ENCODE results near the gene PPP4R2.
"Not testable (repeated sequence)": the region's sequence is repeated elsewhere in the genome, so short reads cannot be mapped to it uniquely, and the experiment has no call there.

PPP4R2 gene

GRCh38 chr3:72977060-72977808, 19.4 kb upstream of the PPP4R2 start:
- DNase-seq (ENCODE audit: low read depth), result no peak

- DNase-seq (ENCODE audit: low read depth), result no peak
Measured at GRCh38 chr3:72982609-72983366, 13.8 kb upstream of the PPP4R2 start.

DNA sequence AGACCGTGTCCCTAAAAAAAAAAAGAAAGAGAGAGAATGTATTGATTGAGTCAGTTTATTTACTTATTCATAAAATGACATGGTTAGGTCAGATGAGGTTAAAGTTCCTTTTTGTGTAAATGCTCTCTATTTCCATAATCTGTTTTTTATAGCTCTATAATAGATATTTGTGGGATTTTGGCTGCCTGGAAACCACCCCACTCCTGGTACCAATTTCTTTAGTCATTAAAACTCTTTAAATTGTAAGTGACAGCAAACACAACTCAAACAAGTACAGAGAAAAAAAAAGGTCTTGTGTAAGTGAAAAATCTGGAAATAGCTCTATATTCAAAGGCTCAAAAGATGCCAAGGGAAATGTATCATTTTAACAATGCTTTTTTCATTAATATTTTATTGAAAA, 11.0 kb upstream of the PPP4R2 start:
- DNase-seq (ENCODE audit: low read depth), result no peak

GRCh38 chr3:72990701-72991395, 5.8 kb upstream of the PPP4R2 start:
- DNase-seq (ENCODE audit: low read depth), result no peak

- no peak for DNase-seq (ENCODE audit: low read depth)
Measured at GRCh38 chr3:72991522-72991921, 5.1 kb upstream of the PPP4R2 start.

GRCh38 chr3:72993391-72993790, 3.2 kb upstream of the PPP4R2 start:
- no peak for DNase-seq (ENCODE audit: low read depth)

- no peak for DNase-seq (ENCODE audit: low read depth)
Measured at GRCh38 chr3:72995337-72995736, 1.3 kb upstream of the PPP4R2 start.

GRCh38 chr3:72996121-72996472, 514 bp upstream of the PPP4R2 start:
- DNase-seq (ENCODE audit: low read depth), result no peak

- no peak for DNase-seq (ENCODE audit: low read depth)
Measured at GRCh38 chr3:72997421-72997961, 880 bp downstream of the PPP4R2 start.

DNA sequence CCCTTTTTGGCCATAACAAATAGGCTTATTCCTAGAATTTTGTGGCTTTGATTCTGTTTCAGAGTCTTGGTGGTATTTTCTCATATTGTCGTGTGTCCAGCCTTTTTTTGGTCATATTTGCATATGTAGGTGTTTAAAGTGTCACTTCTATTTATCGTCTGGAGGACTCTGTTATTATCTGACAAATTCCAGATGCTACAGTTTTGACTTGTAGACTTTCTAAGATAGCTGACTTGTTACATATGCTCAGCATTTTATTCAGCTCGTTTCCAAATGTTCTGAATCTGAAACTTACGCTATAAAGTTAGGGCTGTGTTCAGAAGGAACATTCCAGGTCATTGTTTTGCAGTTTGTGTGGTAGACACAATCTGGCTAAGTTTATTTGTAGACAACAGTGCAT, 1.9 kb downstream of the PPP4R2 start:
- DNase-seq (ENCODE audit: low read depth), result no peak

DNA sequence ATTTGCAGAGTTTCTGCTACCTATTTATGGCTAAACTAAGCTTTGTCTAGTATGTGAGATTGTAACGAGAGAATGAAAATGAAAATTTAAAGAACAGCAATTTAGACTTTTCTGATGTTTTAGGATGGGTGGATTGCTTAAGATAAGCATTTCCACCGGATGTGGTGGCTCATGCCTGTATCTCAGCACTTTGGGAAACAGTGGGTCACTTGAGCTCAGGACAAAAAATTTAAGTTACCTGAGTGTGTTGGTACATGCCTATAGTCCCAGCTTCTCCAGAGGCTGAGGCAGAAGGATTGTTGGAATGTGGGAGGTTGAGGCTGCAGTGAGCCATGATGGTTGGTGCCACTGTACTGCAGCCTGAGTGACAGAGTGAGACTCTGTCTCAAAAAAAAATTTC, 3.3 kb downstream of the PPP4R2 start:
- DNase-seq (ENCODE audit: low read depth), result no peak

DNA sequence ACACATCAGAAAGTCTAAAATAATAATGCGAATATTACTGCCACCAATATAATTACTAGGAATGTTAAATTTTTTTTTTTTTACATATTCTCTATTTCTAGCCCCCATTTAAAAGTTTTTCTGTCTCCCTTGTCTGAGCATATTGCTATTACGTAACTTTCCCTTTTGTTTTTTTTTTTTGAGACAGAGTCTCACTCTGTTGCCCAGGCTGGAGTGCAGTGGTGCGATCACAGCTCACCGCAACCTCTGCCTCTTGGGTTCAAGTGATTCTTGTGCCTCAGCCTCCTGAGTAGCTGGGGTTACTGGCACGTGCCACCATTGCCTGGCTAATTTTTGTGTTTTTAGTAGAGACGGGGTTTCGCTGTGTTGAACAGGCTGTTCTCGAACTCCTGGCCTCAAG, 6.4 kb downstream of the PPP4R2 start:
- DNase-seq (ENCODE audit: low read depth), result not testable (repeated sequence)

DNA sequence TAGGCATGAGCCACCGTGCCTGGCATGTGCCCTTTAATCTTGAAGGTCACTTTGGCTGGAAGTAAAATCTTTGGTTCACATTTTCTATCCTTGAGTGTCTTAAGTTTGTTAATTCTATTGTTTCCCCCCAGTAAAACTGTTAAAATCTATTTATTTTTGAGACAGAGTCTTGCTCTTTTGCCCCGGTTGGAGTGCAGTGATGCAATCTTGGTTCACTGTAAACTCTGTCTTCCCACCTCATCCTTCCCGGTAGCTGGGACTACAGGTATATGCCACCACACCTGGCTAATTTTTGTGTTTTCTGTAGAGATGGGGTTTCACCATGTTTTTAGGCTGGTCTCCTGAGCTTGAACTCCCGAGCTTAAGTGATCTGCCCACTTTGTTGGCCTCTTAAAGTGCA, 7.7 kb downstream of the PPP4R2 start:
- DNase-seq (ENCODE audit: low read depth), result no peak

DNA sequence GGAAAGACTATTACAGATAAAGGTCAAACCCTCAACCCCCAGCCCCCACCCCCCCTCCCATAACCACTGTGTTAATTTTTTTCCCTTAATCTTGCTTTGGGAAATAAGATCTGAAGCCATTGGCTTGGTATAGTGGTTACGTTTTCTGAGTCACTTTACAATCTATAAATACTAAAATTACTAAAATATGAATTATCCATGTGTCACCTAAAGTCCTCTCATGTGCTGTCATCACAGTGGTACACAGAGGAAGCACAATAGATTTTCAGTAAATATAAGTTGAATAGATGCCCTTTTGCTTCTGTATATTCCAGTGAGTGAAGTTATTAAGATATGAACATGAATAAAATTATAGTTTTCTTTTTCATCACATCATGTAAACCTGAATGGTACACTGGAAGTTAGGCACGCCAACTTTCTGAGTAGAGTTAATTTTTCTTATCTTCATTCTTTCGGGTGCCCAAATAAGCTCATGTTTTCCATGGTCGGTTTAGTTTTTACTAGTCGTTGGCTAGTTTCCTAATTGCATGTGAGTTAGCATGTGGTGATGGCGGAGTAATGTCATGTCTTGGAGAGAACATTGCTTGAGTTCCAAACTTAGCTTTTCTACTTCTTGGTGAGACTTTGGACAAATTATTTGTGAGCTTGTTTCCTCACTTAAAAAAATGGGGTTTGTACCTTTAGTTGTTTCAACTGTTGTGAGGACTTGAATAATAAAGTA, 11.5 kb downstream of the PPP4R2 start:
- no peak for DNase-seq (ENCODE audit: low read depth)

DNA sequence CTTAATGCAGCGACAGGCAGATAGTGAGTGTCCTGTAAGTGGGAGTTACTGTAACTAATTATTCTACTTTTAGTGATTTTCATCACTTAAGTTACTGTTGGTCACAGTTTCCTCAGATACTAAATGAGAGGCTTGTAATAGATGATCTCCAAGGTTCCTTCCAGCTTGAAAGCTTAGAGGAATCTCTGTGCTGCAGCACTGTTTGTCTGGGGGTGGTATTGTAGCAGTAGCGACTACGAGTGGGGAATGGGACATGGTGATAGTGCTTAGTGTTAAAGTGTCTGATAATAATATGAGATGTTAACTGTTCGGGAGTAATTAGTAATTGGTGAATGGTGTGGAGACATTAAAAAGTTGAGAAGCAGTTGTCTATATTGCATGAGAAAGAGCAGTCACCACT, 12.4 kb downstream of the PPP4R2 start:
- DNase-seq (ENCODE audit: low read depth), result no peak

GRCh38 chr3:73009750-73010149, 13.1 kb downstream of the PPP4R2 start:
- no peak for DNase-seq (ENCODE audit: low read depth)

GRCh38 chr3:73010158-73010557, 13.5 kb downstream of the PPP4R2 start:
- no peak for DNase-seq (ENCODE audit: low read depth)

DNA sequence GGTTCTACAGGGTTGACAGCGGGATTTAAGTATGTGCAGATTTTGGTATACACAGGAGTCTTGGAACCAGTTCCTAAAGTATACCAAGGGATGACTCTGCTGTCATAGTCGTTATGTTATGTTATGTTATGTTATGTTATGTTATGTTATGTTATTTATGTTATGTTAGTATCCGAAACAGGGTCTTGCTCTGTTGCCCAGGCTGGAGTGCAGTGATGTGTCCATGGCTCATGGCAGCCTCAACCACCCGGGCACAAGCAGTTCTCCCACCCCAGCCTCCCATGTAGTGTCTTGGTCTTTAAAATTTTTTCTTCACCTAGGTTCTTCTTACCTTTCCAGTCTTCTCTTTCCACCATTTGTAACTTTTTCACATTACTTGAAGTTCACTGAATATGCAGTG, 21.7 kb downstream of the PPP4R2 start:
- no peak for DNase-seq (ENCODE audit: low read depth)

DNA sequence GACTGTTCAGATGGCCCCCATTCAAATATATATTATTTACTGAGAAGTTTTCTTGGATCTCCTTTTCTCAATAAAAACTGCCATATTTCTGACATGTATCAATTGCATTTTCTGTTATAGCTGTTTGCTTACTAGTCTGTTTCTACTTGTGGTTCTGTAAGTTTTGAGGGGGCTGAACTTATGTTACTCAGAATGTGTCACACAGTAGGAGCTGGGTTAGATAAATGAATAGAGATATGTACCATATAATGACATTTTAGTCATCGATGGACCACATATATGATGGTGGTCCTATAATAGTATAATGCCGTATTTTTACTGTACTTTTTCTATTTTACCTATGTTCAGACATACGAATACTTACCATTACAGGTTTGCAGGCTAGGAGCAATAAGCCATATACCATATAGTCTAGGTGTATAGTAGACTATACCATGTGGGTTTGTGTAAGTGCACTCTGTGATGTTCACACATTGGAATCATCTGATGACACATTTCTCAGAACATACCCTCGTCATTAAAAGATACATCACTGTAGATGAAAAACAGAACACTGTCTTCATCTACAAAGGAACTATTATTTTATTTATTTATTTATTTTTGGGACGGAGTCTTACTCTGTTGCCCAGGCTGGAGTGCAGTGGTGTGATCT, 22.3 kb downstream of the PPP4R2 start:
- DNase-seq (ENCODE audit: low read depth), result no peak

DNA sequence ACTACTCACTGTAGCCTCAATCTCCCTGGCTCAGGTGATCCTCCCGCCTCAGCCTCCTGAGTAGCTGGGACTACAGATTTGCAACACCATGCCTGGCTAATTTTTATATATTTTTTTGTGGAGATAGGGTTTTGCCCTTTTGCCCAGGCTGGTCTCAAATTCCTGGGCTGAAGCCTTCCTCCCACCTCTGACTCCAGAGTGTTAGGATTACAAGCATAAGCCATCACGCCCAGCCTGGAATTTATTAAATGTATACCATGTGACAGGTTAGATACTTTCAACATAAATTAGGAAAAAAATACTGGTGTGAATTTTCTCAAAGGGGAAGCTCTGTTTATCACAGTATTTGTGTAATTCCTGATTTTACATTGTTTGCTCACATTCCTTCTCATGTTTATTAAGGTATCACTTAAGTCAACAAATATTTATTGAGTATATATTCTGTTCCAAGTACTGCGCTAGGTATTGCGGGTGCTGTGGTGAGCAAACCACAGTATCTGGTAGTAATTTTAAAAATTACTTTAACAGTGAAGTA, 24.8 kb downstream of the PPP4R2 start:
- no peak for DNase-seq (ENCODE audit: low read depth)

GRCh38 chr3:73024836-73025235, 28.2 kb downstream of the PPP4R2 start:
- no peak for DNase-seq (ENCODE audit: low read depth)
